Astrocyte of the spinal cord (primary cell): Measurements from ENCODE around the gene STAT3.
"Not testable (repeated sequence)": the region's sequence is repeated elsewhere in the genome, so short reads cannot be mapped to it uniquely, and the experiment has no call there.

ENCODE experiments used
- DNase-seq: peaks from one replicate; pipeline ENCODE4 v3.0.0; 2011; ENCODE audit warnings: low read depth, low spot score
- H3K4me3 ChIP-seq: 2 replicates; pipeline ENCODE4 v1.5.1; 2011; ENCODE audit warnings: low read depth, mild to moderate bottlenecking, low read length, moderate library complexity
- CTCF ChIP-seq: IDR thresholded peaks from 2 replicates; pipeline ENCODE4 v1.5.1; 2012; ENCODE audit warnings: low read depth, mild to moderate bottlenecking, low read length, inconsistent platforms
- in situ Hi-C: cut with HindIII; loops from 2 replicates; pipeline ENCODE4 v1.10.0; 2017; ENCODE audit warnings: low sequenced_read_pairs

The STAT3 gene

GRCh38 chr17:42381898-42382297 lies 6.3 kb downstream of the STAT3 start:
- no peak for DNase-seq
- in situ Hi-C loops, result no loop called here
- no peak for TF ChIP-seq CTCF
- H3K4me3 ChIP-seq, result no peak overlapping the region

DNA sequence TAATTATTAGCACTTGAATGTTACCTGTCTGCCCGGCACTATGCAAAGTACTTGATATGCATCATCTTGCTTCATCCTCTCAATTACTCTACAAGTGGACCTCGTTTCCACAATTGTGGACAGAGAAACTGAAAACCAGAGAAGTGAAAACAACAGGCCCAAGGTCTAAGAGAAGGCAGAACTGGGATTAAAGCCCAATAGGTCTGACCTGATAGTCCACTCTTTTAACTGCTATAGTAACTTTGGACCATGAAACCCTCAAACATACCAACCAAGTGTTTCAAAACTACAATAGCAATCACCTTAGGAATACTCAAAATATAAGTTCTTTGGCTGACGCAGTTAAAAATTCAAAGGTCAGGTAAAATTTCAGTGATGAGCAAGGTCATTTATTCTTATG lies 7.3 kb downstream of the STAT3 start:
- no peak overlapping the region for H3K4me3 ChIP-seq
- TF ChIP-seq CTCF, result no peak
- DNase-seq, result no peak
- in situ Hi-C loops, result no loop called here

GRCh38 chr17:42378959-42379594 lies 9.2 kb downstream of the STAT3 start:
- DNase-seq, result peak; percentile 51
- peak overlapping the region; percentile 11 for H3K4me3 ChIP-seq
- in situ Hi-C loops, result no loop called here
- no peak for TF ChIP-seq CTCF

GRCh38 chr17:42378359-42378958 lies 9.8 kb downstream of the STAT3 start:
- TF ChIP-seq CTCF, result no peak
- H3K4me3 ChIP-seq, result peak overlapping the region; percentile 11
- in situ Hi-C loops, result no loop called here
- no peak for DNase-seq

- in situ Hi-C loops, result no loop called here
- no peak overlapping the region for H3K4me3 ChIP-seq
- TF ChIP-seq CTCF, result no peak
- DNase-seq, result no peak
Observed at GRCh38 chr17:42373896-42374295, 14.3 kb downstream of the STAT3 start.

DNA sequence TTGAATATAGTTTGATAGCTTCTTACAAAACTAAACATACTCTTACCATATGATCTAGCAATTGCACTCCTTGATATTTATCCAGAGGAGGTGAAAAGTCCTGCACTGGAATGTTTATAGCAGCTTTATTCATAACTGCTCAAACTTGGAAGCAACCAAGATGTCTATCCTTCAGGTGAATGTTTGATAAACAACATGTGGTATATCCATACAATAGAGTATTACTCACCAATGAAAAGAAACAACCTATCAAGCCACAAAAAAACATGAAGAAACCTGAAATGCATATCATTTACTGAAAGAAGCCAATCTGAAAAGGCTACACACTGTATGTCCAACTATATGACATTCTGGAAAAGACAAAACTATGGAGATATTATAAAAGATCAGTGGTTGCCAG lies 16.1 kb downstream of the STAT3 start:
- DNase-seq, result no peak
- H3K4me3 ChIP-seq, result no peak overlapping the region
- in situ Hi-C loops, result no loop called here
- TF ChIP-seq CTCF, result no peak

- DNase-seq, in situ Hi-C loops, H3K4me3 ChIP-seq: not testable (repeated sequence)
Observed at GRCh38 chr17:42368797-42369561, 19.3 kb downstream of the STAT3 start.

- in situ Hi-C loops, result not testable (repeated sequence)
Observed at GRCh38 chr17:42368310-42368709, 19.9 kb downstream of the STAT3 start.

DNA sequence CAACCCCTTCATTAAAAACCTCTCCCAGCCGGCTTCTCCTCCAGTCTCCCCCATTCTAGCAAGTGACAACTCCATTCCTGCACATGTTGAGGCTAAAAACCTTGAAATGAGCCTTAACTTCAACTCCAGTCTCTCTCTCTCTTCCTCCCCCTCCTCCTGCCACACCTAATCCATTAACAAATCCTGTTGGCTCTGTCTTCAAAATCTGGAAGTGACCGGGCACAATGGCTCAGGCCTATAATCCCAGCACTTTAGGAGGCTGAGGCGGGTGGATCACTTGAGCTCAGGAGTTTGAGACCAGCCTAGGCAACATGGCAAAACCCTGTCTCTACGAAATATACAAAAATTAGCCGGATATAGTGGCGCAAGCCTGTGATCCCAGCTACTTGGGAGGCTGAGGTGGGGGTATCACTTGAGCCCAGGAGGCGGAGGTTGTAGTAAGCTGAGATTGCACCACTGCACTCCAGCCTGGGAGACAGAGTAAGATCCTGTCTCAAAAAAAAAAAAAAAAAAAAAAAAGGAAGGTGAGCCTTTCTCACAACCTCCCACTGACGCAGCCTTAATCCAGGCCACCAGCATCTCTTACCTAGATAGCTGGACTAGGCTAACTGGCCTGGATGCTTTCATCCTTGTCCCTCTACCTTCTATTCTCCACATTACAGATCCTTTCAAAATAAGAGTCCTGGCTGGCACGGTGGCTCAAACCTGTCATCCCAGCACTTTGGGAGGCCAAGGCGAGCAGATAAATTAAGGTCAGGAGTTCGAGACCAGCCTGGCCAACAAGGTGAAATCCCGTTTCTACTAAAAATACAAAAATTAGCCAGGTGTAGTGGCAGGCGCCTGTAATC lies 21.8 kb downstream of the STAT3 start:
- DNase-seq, in situ Hi-C loops: not testable (repeated sequence)

More at GRCh38 chr17:42368310-42368709, 19.9 kb downstream of the STAT3 start:
- H3K4me3 ChIP-seq, DNase-seq: not testable (repeated sequence)

More for the DNA sequence above, 21.8 kb downstream of the STAT3 start:
- H3K4me3 ChIP-seq, result not testable (repeated sequence)
